GM18507 (cell line): ENCODE measurements around the gene EDN2.

Experiments
- DNase-seq: peaks from one replicate; pipeline ENCODE4 v3.0.0; 2011; ENCODE audit warnings: low read depth; ENCODE audit not compliant: insufficient read length; ENCODE audit errors: extremely low spot score
- FAIRE-seq: peaks from 2 replicates; lab custom pipeline; 2011; peaks lifted over from hg19 to GRCh38; lab: Jason Lieb, UNC

The EDN2 gene

GRCh38 chr1:41474490-41475271 lies 9.8 kb downstream of the EDN2 start:
- DNase-seq: no peak
- no peak for FAIRE-seq

GRCh38 chr1:41473738-41474362 lies 10.6 kb downstream of the EDN2 start:
- no peak for FAIRE-seq
- DNase-seq: no peak

GRCh38 chr1:41471658-41472057 lies 12.8 kb downstream of the EDN2 start:
- no peak for FAIRE-seq

GRCh38 chr1:41469706-41470105 lies 14.8 kb downstream of the EDN2 start:
- DNase-seq (no peak), FAIRE-seq (no peak)

More at GRCh38 chr1:41471658-41472057, 12.8 kb downstream of the EDN2 start:
- DNase-seq: no peak

GRCh38 chr1:41468122-41468762 lies 16.2 kb downstream of the EDN2 start:
- DNase-seq: no peak
- FAIRE-seq: no peak

GRCh38 chr1:41467673-41468072 lies 16.8 kb downstream of the EDN2 start:
- FAIRE-seq (no peak), DNase-seq (no peak)

GRCh38 chr1:41466146-41466545 lies 18.3 kb downstream of the EDN2 start:
- FAIRE-seq (no peak), DNase-seq (no peak)

- no peak for FAIRE-seq
- DNase-seq: no peak
Observed at GRCh38 chr1:41465741-41466140, 18.7 kb downstream of the EDN2 start.

GRCh38 chr1:41464885-41465284 lies 19.6 kb downstream of the EDN2 start:
- no peak for DNase-seq
- no peak for FAIRE-seq

GRCh38 chr1:41463516-41463915 lies 21.0 kb downstream of the EDN2 start:
- FAIRE-seq: no peak
- no peak for DNase-seq

- no peak for DNase-seq
- FAIRE-seq: no peak
Observed at GRCh38 chr1:41462680-41463004, 21.8 kb downstream of the EDN2 start.

GRCh38 chr1:41461790-41462679 lies 22.4 kb downstream of the EDN2 start:
- DNase-seq (no peak), FAIRE-seq (no peak)

- DNase-seq (no peak), FAIRE-seq (no peak)
Observed at GRCh38 chr1:41456847-41457540, 27.5 kb downstream of the EDN2 start.

GRCh38 chr1:41455479-41456332 lies 28.8 kb downstream of the EDN2 start:
- FAIRE-seq (no peak), DNase-seq (no peak)

- DNase-seq (no peak), FAIRE-seq (no peak)
Observed at GRCh38 chr1:41454406-41454805, 30.1 kb downstream of the EDN2 start.

GRCh38 chr1:41452704-41453290 lies 31.7 kb downstream of the EDN2 start:
- FAIRE-seq: no peak

GRCh38 chr1:41450747-41451285 lies 33.7 kb downstream of the EDN2 start:
- DNase-seq: no peak
- no peak for FAIRE-seq

More at GRCh38 chr1:41452704-41453290, 31.7 kb downstream of the EDN2 start:
- DNase-seq: no peak
